GM19468 (cell line): ENCODE data around the gene KIF5A.

Source experiments
- ATAC-seq: cut with Tn5 transposase; IDR thresholded peaks from one replicate; pipeline ENCODE4 v1.9.1; 2021; ENCODE audit warnings: mild to moderate bottlenecking, moderate library complexity, moderate number of reproducible peaks; ENCODE audit not compliant: unreplicated experiment; ENCODE audit errors: extremely low read depth

The KIF5A gene

GRCh38 chr12:57603815-57604453, 54.1 kb downstream of the KIF5A start:
- no peak for ATAC-seq

GRCh38 chr12:57604454-57604991, 54.7 kb downstream of the KIF5A start, which contains the start of gene DTX3:
DTX3 (plus strand) TSS chr12:57604824; CDS start chr12:57606518, 1,694 bp downstream.
- ATAC-seq, result no peak

- ATAC-seq, result no peak
Measured at GRCh38 chr12:57604992-57605810, 55.4 kb downstream of the KIF5A start.

GRCh38 chr12:57605811-57606311, 56.0 kb downstream of the KIF5A start:
- no peak for ATAC-seq

- ATAC-seq, result no peak
Measured at GRCh38 chr12:57606399-57606798, 56.6 kb downstream of the KIF5A start.

- ATAC-seq, result no peak
Measured at GRCh38 chr12:57606821-57607220, 57.0 kb downstream of the KIF5A start.

GRCh38 chr12:57607958-57608663, 58.3 kb downstream of the KIF5A start:
- no peak for ATAC-seq

GRCh38 chr12:57609101-57609780, 59.4 kb downstream of the KIF5A start:
- no peak for ATAC-seq

GRCh38 chr12:57609781-57610553, 60.1 kb downstream of the KIF5A start:
- ATAC-seq, result no peak

- ATAC-seq, result no peak
Measured at GRCh38 chr12:57610554-57611107, 60.8 kb downstream of the KIF5A start.

GRCh38 chr12:57611108-57611826, 61.4 kb downstream of the KIF5A start, which contains the start of gene ARHGEF25:
ARHGEF25 (plus strand) TSS chr12:57611435; CDS start chr12:57611895, 460 bp downstream.
- no peak for ATAC-seq

GRCh38 chr12:57611827-57612710, 62.2 kb downstream of the KIF5A start:
- ATAC-seq, result no peak

- ATAC-seq, result no peak
Measured at GRCh38 chr12:57612711-57613426, 63.0 kb downstream of the KIF5A start.

GRCh38 chr12:57613427-57614109, 63.7 kb downstream of the KIF5A start:
- ATAC-seq, result no peak

GRCh38 chr12:57614178-57614947, 64.5 kb downstream of the KIF5A start:
- no peak for ATAC-seq
